ENCODE measurements around the gene RPL18. TPM values are rescaled to one million over a fixed set of nuclear protein-coding genes. Genes with fewer than 3 reads are reported as not detected.

Gene RPL18
- total RNA-seq, 1 donor from 2014 or later = 1,586 TPM

DNA sequence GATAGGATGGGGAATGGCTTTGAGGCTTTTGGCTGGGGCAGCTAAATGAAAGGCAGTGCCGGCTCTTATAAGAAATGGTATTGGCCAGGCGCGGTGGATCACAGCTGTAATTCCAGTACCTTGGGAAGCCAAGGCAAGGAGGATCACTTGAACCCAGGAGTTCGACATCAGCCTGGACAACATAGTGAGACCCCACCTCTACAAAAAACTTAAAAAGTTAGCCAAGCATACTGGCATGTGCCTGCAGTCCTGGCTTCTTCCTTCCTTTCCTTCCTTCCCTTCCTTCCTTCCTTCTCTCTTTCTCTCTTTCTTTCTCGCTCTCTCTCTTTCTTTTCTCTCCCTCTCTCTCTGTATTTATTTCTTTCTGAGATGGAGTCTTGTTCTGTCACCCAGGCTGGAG is 23.9 kb upstream of the RPL18 start:
- Mint-ChIP-seq H3K27ac (no peak overlapping the region), H3K36me3 (peaks cover 18% of the 10 kb centered on the region), H3K4me3 (no peak overlapping the region), H3K9me3 (no peaks in the 10 kb centered on the region), H3K4me1 (peaks cover 27% of the 10 kb centered on the region), H3K27me3 (ENCODE audit: low read depth) (no peaks in the 10 kb centered on the region)
- TF ChIP-seq, protein P1, sequence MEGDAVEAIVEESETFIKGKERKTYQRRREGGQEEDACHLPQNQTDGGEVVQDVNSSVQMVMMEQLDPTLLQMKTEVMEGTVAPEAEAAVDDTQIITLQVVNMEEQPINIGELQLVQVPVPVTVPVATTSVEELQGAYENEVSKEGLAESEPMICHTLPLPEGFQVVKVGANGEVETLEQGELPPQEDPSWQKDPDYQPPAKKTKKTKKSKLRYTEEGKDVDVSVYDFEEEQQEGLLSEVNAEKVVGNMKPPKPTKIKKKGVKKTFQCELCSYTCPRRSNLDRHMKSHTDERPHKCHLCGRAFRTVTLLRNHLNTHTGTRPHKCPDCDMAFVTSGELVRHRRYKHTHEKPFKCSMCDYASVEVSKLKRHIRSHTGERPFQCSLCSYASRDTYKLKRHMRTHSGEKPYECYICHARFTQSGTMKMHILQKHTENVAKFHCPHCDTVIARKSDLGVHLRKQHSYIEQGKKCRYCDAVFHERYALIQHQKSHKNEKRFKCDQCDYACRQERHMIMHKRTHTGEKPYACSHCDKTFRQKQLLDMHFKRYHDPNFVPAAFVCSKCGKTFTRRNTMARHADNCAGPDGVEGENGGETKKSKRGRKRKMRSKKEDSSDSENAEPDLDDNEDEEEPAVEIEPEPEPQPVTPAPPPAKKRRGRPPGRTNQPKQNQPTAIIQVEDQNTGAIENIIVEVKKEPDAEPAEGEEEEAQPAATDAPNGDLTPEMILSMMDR (IDR thresholded peaks at IDR 0.05; ENCODE audit: unreplicated experiment) = no peak
- no peak for DNase-seq (ENCODE audit: low spot score in 2 of 2, unreplicated experiment in 2 of 2)

DNA sequence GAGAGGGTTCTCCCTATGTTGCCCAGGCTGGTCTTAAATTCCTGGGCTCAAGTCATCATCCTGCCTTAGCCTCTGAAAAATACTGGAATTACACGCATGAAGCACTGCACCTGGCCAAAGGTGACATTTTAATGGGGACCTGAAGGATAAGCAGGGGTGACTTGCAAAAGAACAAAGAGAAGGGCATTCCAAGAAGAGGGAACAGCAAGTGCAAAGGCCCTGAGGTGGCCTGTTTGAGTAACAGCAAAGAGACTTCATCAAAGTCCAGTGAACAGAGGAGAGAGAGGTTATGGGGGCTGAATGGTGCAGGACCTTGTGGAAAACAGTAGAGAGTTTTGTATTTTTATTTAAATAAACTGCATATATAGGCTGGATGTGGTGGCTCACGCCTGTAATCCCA is 22.9 kb upstream of the RPL18 start:
- Mint-ChIP-seq H3K4me3 (no peak overlapping the region), H3K36me3 (peaks cover 18% of the 10 kb centered on the region), H3K9me3 (no peaks in the 10 kb centered on the region), H3K27me3 (ENCODE audit: low read depth) (no peaks in the 10 kb centered on the region), H3K4me1 (peaks cover 30% of the 10 kb centered on the region), H3K27ac (no peak overlapping the region)
- DNase-seq (ENCODE audit: low spot score in 2 of 2, unreplicated experiment in 2 of 2) = no peak
- TF ChIP-seq, protein P1 (IDR thresholded peaks at IDR 0.05; ENCODE audit: unreplicated experiment) = no peak

DNA sequence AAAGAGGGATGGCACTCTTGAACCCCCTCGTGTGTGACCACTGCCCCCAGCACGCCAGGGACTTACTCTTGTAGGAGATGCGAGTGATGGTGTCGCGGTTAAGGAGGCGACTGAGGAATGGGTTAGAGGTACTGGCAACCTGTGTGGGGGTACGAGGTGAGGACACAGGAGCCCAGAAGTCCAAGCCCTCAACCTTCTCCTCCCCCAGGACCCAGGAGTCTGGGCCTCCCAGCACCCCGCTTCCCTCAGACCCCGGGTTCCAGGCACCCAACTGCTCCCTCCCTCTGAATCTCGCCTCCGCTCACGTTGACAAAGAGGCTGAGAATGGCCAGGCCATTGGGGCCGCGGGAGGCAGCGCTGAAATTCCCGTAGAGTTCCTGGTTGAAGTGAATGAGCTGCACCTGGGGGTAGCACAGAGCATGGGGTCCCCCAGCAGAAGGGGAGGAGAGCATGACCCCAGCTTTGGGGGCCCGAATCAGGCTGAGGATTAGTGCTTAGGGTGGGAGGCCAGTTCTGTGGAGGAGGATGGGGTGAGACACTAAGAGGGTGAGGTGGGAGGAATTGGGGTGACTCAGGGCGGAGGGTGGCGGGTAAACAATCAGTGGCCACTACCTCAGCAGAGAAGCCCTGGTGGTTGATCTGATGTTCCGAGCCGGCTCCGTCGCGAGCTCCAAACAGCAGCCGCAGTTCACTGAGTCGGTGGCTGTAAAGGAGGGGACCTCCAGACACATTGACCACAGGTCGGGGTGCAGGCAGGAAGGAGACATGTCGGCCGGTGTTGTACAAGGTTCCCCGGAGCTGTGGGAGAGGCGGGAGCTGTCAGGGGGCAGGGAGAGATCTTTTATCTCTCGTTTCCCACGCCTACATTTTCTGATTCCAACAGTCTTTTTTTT is 20.8 kb upstream of the RPL18 start:
- Mint-ChIP-seq H3K27me3 (ENCODE audit: low read depth) (no peaks in the 10 kb centered on the region), H3K27ac (no peak overlapping the region), H3K4me1 (peaks cover 30% of the 10 kb centered on the region), H3K4me3 (no peak overlapping the region), H3K9me3 (no peaks in the 10 kb centered on the region), H3K36me3 (peaks cover 18% of the 10 kb centered on the region)
- no peak for DNase-seq (ENCODE audit: low spot score in 2 of 2, unreplicated experiment in 2 of 2)
- TF ChIP-seq, protein P1 (IDR thresholded peaks at IDR 0.05; ENCODE audit: unreplicated experiment) = no peak

DNA sequence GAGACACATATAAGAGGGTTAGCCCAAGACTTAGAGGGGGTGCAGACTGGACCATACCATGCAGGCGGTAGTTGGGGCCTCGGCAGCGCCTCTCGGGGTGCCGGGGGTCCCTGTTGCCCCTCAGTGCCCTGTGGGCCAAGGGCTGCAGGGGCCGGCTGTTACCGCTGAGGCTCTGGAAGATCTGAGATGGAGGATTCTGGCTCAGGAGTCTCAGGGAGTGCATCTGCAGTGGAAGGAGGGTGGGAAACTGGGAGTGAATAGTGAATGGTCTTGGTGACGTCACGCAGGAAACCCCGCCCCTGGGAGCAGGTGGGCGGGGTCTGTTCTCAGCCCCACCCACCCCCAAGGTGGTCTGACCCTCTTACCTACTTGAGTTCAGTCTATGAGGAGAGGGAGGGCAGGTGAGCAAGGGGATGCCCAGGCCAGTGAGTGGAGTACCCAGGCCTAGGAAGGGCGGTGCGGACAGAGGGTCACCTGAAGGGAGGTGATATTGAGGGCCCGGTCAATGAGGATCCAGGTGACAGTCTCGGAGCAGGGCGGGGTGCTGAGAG is 19.9 kb upstream of the RPL18 start:
- Mint-ChIP-seq H3K4me3 (no peak overlapping the region), H3K27me3 (ENCODE audit: low read depth) (no peaks in the 10 kb centered on the region), H3K4me1 (peaks cover 31% of the 10 kb centered on the region), H3K36me3 (peaks cover 18% of the 10 kb centered on the region), H3K9me3 (no peaks in the 10 kb centered on the region), H3K27ac (peak overlapping the region; percentile 98)
- TF ChIP-seq, protein P1 (IDR thresholded peaks at IDR 0.05; ENCODE audit: unreplicated experiment) = no peak
- DNase-seq (ENCODE audit: low spot score in 2 of 2, unreplicated experiment in 2 of 2) = no peak

DNA sequence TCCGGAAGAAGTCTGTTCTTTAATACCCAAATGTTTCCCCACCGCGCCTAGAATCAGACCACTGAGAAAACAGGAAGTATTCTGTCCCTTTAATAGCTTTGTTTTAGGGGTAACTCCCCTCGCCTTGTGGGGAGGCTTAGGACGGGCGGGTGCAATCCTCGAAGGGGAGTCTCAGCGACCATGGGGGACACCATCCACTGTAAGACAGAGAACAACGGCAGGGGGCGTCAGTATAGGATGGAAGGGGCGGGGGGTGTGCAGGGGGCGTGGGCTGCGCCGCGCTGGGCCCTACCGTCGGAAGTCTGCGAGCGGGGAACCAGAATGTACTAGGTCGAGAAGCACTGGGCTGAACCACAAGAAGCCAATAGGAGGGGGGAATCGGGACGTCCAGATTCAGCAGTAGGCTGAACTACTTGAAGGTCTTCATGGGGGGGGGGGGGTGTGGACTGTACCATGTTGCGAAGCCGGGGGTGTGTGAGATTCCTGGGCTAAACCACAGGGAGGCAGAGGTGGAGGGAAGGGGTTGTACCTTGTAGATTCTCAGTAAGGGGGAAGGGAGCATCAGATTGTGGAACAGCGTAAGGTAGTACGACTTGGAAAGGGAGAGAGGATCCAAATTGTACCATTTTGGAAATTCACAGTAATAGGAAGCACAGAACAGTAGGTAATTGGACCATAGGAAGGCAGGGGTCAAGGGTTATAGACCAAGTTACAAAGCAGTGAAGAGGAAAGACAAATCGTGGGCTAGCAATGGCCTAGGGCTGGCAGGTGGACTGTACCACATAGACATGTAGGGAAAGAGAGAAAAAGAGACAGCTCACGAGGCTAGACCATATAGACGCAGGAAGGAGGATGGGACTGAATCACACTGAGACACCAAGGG is 19.2 kb upstream of the RPL18 start:
- H3K36me3 Mint-ChIP-seq = peaks cover 18% of the 10 kb centered on the region
- H3K27ac Mint-ChIP-seq = peak overlapping the region; percentile 98
- H3K4me3 Mint-ChIP-seq = peak overlapping the region; percentile 94
- no peaks in the 10 kb centered on the region for H3K9me3 Mint-ChIP-seq
- no peaks in the 10 kb centered on the region for H3K27me3 Mint-ChIP-seq (ENCODE audit: low read depth)
- peaks cover 32% of the 10 kb centered on the region for H3K4me1 Mint-ChIP-seq
- DNase-seq (ENCODE audit: low spot score in 2 of 2, unreplicated experiment in 2 of 2) = peak; percentile 67 to 76
- TF ChIP-seq, protein P1 (IDR thresholded peaks at IDR 0.05; ENCODE audit: unreplicated experiment) = no peak
